Subcutaneous adipose tissue (tissue), 4 donors: ENCODE measurements around the gene PIGU. TPM values are rescaled to one million over a fixed set of nuclear protein-coding genes. Genes with fewer than 3 reads are reported as not detected.

Experiments used
- CTCF ChIP-seq: fragments of 450-650 bp; IDR thresholded peaks from one replicate; pipeline ENCODE4 v1.5.1; 2016; ENCODE audit warnings: low read depth, mild to moderate bottlenecking, control low read depth, antibody characterized with exemption, moderate library complexity
- total RNA-seq, 4 donors: library from RNA; depleted of rRNA; stranded (reverse); fragments of >200 nt; gene quantifications; one replicate each; pipeline ENCODE4 v1.1.0, GENCODE V29; 2016

PIGU gene
- total RNA-seq, 4 donors from 2014 or later = 5.7 to 13.9 (median 7.7) TPM

GRCh38 chr20:34600892-34601653, 75.8 kb downstream of the PIGU start:
- no peak for TF ChIP-seq CTCF

- no peak for TF ChIP-seq CTCF
Observed at GRCh38 chr20:34595377-34596184, 81.3 kb downstream of the PIGU start.

GRCh38 chr20:34586488-34587163, 90.3 kb downstream of the PIGU start:
- no peak for TF ChIP-seq CTCF

GRCh38 chr20:34585019-34585418, 91.9 kb downstream of the PIGU start:
- TF ChIP-seq CTCF = no peak

GRCh38 chr20:34583544-34583943, 93.3 kb downstream of the PIGU start:
- TF ChIP-seq CTCF = no peak

GRCh38 chr20:34582911-34583310, 94.0 kb downstream of the PIGU start:
- TF ChIP-seq CTCF = no peak

- no peak for TF ChIP-seq CTCF
Observed at GRCh38 chr20:34582221-34582620, 94.7 kb downstream of the PIGU start.
